Measurements from ENCODE around the gene PPFIA3. TPM values are rescaled to one million over a fixed set of nuclear protein-coding genes. Genes with fewer than 3 reads are reported as not detected.

Gene PPFIA3
- total RNA-seq, 1 experiment from 2014 or later, result 27.3 TPM

DNA sequence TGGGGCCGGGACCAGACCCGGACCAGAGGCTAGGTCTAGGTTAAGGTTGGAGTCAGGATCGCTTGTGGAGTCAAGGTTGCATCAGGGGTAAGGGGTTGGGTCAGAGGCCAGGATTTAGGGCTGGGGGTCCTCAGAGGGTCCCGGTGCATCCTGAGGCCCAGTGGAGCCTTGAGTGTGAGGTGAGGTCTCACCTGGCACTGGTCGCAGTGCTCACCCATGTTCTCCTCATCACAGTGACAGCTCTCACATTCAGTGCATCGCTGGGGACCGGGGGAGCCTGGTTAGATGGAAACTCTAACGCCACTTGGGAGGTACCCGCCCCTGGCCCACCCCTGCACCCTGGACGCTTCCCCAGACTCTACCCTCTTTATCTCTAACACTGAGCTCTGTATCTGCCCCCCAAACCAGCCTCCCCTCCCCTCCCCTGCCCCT lies 32.8 kb downstream of the PPFIA3 start (continued):
- TF ChIP-seq NFYB (CRISPR knock-in tag; conservative IDR thresholded peaks at IDR 0.05; ENCODE audit: low read depth), result no peak
- TF ChIP-seq, protein P1, sequence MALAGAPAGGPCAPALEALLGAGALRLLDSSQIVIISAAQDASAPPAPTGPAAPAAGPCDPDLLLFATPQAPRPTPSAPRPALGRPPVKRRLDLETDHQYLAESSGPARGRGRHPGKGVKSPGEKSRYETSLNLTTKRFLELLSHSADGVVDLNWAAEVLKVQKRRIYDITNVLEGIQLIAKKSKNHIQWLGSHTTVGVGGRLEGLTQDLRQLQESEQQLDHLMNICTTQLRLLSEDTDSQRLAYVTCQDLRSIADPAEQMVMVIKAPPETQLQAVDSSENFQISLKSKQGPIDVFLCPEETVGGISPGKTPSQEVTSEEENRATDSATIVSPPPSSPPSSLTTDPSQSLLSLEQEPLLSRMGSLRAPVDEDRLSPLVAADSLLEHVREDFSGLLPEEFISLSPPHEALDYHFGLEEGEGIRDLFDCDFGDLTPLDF (CRISPR knock-in tag; IDR thresholded peaks at IDR 0.05), result no peak
- no peak for TF ChIP-seq ATF1 (CRISPR knock-in tag; IDR thresholded peaks at IDR 0.05)
- TF ChIP-seq, protein P2, sequence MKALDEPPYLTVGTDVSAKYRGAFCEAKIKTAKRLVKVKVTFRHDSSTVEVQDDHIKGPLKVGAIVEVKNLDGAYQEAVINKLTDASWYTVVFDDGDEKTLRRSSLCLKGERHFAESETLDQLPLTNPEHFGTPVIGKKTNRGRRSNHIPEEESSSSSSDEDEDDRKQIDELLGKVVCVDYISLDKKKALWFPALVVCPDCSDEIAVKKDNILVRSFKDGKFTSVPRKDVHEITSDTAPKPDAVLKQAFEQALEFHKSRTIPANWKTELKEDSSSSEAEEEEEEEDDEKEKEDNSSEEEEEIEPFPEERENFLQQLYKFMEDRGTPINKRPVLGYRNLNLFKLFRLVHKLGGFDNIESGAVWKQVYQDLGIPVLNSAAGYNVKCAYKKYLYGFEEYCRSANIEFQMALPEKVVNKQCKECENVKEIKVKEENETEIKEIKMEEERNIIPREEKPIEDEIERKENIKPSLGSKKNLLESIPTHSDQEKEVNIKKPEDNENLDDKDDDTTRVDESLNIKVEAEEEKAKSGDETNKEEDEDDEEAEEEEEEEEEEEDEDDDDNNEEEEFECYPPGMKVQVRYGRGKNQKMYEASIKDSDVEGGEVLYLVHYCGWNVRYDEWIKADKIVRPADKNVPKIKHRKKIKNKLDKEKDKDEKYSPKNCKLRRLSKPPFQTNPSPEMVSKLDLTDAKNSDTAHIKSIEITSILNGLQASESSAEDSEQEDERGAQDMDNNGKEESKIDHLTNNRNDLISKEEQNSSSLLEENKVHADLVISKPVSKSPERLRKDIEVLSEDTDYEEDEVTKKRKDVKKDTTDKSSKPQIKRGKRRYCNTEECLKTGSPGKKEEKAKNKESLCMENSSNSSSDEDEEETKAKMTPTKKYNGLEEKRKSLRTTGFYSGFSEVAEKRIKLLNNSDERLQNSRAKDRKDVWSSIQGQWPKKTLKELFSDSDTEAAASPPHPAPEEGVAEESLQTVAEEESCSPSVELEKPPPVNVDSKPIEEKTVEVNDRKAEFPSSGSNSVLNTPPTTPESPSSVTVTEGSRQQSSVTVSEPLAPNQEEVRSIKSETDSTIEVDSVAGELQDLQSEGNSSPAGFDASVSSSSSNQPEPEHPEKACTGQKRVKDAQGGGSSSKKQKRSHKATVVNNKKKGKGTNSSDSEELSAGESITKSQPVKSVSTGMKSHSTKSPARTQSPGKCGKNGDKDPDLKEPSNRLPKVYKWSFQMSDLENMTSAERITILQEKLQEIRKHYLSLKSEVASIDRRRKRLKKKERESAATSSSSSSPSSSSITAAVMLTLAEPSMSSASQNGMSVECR (CRISPR knock-in tag; IDR thresholded peaks at IDR 0.05; ENCODE audit: borderline replicate concordance), result no peak
- TF ChIP-seq, protein P3, sequence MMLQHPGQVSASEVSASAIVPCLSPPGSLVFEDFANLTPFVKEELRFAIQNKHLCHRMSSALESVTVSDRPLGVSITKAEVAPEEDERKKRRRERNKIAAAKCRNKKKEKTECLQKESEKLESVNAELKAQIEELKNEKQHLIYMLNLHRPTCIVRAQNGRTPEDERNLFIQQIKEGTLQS (CRISPR knock-in tag; conservative IDR thresholded peaks at IDR 0.05), result no peak
- no peak for TF ChIP-seq ETV6 (CRISPR knock-in tag; IDR thresholded peaks at IDR 0.05)
- no peak for TF ChIP-seq MYBL2 (CRISPR knock-in tag; IDR thresholded peaks at IDR 0.05)
- TF ChIP-seq ZNF423 (CRISPR knock-in tag; IDR thresholded peaks at IDR 0.05), result no peak
- TF ChIP-seq, protein P4, sequence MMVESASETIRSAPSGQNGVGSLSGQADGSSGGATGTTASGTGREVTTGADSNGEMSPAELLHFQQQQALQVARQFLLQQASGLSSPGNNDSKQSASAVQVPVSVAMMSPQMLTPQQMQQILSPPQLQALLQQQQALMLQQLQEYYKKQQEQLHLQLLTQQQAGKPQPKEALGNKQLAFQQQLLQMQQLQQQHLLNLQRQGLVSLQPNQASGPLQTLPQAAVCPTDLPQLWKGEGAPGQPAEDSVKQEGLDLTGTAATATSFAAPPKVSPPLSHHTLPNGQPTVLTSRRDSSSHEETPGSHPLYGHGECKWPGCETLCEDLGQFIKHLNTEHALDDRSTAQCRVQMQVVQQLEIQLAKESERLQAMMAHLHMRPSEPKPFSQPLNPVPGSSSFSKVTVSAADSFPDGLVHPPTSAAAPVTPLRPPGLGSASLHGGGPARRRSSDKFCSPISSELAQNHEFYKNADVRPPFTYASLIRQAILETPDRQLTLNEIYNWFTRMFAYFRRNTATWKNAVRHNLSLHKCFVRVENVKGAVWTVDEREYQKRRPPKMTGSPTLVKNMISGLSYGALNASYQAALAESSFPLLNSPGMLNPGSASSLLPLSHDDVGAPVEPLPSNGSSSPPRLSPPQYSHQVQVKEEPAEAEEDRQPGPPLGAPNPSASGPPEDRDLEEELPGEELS (CRISPR knock-in tag; IDR thresholded peaks at IDR 0.05), result no peak

DNA sequence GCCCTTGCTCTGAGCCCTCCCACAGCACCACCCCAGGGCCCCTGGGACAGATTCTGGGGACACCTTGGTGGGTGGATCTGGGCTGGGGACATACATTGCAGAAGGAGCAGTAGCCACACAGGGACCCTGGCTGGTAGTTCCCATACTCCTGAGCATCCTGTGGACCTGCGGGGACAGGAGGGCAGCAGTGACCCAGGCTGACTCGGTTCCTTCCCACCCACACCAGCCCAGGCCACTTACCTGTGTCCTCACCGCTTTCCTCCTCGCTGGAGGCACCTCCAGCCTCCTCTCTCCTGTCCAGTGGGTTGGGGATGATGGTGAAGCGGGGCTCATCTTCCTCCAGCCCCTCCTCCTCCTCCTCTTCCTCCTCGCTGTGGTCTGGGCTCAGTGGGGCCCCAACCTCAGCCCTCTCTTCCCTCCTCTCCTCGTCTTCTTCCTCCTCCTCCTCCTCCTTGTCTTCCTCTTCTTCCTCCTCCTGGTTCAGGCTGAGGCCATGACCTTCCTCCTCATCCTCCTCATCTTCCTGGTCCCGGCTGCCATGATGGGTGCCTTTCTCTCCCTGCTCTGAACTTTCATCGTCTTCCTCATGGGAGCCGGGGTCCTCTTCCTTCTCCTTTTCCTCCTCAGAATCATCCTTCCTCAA lies 33.9 kb downstream of the PPFIA3 start:
- Mint-ChIP-seq H3K36me3 (peaks cover 9% of the 10 kb centered on the region; the same call in 1 of the 2 replicates), H3K27ac (no peak overlapping the region), H3K4me3 (no peak overlapping the region), H3K27me3 (ENCODE audit: low read depth) (peaks cover 64% of the 10 kb centered on the region), H3K4me1 (peaks cover 30% of the 10 kb centered on the region), H3K9me3 (peaks cover 14% of the 10 kb centered on the region)
- no peak for ATAC-seq
- ChIA-PET CTCF (interaction anchor here (5.0 to 7.9 kb wide), 2 partner anchors 43 to 56 kb away, joined by 31 to 98 read pairs; no protein-coding TSS in a partner anchor), POLR2A (no interaction called here)
- no peak for DNase-seq (ENCODE audit: low spot score)
- TF ChIP-seq NR2C2 (CRISPR knock-in tag; IDR thresholded peaks at IDR 0.05) (no peak), ZBTB21 (CRISPR knock-in tag; IDR thresholded peaks at IDR 0.05; ENCODE audit: borderline replicate concordance) (no peak), RORB (CRISPR knock-in tag; IDR thresholded peaks at IDR 0.05) (no peak), EMX1 (CRISPR knock-in tag; IDR thresholded peaks at IDR 0.05) (no peak), ZNF317 (CRISPR knock-in tag; IDR thresholded peaks at IDR 0.05; ENCODE audit: borderline replicate concordance, low read depth) (no peak), ZNF232 (CRISPR knock-in tag; IDR thresholded peaks at IDR 0.05) (no peak), NFYB (CRISPR knock-in tag; conservative IDR thresholded peaks at IDR 0.05; ENCODE audit: low read depth) (no peak), SP1 (CRISPR knock-in tag; conservative IDR thresholded peaks at IDR 0.05) (no peak), CBFB (CRISPR knock-in tag; IDR thresholded peaks at IDR 0.05; ENCODE audit: low read depth) (no peak)
- TF ChIP-seq, protein P5, sequence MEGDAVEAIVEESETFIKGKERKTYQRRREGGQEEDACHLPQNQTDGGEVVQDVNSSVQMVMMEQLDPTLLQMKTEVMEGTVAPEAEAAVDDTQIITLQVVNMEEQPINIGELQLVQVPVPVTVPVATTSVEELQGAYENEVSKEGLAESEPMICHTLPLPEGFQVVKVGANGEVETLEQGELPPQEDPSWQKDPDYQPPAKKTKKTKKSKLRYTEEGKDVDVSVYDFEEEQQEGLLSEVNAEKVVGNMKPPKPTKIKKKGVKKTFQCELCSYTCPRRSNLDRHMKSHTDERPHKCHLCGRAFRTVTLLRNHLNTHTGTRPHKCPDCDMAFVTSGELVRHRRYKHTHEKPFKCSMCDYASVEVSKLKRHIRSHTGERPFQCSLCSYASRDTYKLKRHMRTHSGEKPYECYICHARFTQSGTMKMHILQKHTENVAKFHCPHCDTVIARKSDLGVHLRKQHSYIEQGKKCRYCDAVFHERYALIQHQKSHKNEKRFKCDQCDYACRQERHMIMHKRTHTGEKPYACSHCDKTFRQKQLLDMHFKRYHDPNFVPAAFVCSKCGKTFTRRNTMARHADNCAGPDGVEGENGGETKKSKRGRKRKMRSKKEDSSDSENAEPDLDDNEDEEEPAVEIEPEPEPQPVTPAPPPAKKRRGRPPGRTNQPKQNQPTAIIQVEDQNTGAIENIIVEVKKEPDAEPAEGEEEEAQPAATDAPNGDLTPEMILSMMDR (IDR thresholded peaks at IDR 0.05), result no peak
- TF ChIP-seq, protein P6, sequence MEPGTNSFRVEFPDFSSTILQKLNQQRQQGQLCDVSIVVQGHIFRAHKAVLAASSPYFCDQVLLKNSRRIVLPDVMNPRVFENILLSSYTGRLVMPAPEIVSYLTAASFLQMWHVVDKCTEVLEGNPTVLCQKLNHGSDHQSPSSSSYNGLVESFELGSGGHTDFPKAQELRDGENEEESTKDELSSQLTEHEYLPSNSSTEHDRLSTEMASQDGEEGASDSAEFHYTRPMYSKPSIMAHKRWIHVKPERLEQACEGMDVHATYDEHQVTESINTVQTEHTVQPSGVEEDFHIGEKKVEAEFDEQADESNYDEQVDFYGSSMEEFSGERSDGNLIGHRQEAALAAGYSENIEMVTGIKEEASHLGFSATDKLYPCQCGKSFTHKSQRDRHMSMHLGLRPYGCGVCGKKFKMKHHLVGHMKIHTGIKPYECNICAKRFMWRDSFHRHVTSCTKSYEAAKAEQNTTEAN (CRISPR knock-in tag; IDR thresholded peaks at IDR 0.05), result no peak
- TF ChIP-seq, protein P7, sequence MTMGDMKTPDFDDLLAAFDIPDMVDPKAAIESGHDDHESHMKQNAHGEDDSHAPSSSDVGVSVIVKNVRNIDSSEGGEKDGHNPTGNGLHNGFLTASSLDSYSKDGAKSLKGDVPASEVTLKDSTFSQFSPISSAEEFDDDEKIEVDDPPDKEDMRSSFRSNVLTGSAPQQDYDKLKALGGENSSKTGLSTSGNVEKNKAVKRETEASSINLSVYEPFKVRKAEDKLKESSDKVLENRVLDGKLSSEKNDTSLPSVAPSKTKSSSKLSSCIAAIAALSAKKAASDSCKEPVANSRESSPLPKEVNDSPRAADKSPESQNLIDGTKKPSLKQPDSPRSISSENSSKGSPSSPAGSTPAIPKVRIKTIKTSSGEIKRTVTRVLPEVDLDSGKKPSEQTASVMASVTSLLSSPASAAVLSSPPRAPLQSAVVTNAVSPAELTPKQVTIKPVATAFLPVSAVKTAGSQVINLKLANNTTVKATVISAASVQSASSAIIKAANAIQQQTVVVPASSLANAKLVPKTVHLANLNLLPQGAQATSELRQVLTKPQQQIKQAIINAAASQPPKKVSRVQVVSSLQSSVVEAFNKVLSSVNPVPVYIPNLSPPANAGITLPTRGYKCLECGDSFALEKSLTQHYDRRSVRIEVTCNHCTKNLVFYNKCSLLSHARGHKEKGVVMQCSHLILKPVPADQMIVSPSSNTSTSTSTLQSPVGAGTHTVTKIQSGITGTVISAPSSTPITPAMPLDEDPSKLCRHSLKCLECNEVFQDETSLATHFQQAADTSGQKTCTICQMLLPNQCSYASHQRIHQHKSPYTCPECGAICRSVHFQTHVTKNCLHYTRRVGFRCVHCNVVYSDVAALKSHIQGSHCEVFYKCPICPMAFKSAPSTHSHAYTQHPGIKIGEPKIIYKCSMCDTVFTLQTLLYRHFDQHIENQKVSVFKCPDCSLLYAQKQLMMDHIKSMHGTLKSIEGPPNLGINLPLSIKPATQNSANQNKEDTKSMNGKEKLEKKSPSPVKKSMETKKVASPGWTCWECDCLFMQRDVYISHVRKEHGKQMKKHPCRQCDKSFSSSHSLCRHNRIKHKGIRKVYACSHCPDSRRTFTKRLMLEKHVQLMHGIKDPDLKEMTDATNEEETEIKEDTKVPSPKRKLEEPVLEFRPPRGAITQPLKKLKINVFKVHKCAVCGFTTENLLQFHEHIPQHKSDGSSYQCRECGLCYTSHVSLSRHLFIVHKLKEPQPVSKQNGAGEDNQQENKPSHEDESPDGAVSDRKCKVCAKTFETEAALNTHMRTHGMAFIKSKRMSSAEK (CRISPR knock-in tag; IDR thresholded peaks at IDR 0.05; ENCODE audit: borderline replicate concordance), result no peak
